MCF 10A (cell line): ENCODE data around the gene SDC3. TPM values are rescaled to one million over a fixed set of nuclear protein-coding genes. Genes with fewer than 3 reads are reported as not detected.

ENCODE experiments used
- BruUV-seq: library from RNA; stranded (reverse); fragments of 400-500 nt; replicated peaks from 2 replicates; lab custom pipeline; 2021; lab: Mats Ljungman, UMichigan
- CTCF ChIA-PET: fragments of 300-600 bp; sonication (Branson Sonifier 250); formaldehyde crosslinking; extraction: SDS; loops from one replicate; lab custom pipeline; 2021; ENCODE audit warnings: antibody characterized with exemption, inconsistent platforms; lab: Yijun Ruan, JAX
- POLR2A ChIA-PET: fragments of 300-600, 350-650 bp; sonication (Branson Sonifier 250); formaldehyde crosslinking; extraction: SDS; loops from one replicate; lab custom pipeline; 2020; ENCODE audit warnings: antibody characterized with exemption, inconsistent platforms; lab: Yijun Ruan, JAX
- DNase-seq: peaks from one replicate; pipeline ENCODE4 v3.0.0-alpha.2; 2018; ENCODE audit not compliant: unreplicated experiment
- H3K27ac Mint-ChIP-seq: one replicate; pipeline ENCODE4 v1.8.0; 2022; ENCODE audit warnings: mild to moderate bottlenecking, low read depth, mixed read lengths; ENCODE audit not compliant: unreplicated experiment
- H3K27me3 Mint-ChIP-seq: one replicate; pipeline ENCODE4 v1.8.0; 2022; ENCODE audit warnings: mixed read lengths; ENCODE audit not compliant: insufficient read depth, unreplicated experiment
- H3K36me3 Mint-ChIP-seq: one replicate; pipeline ENCODE4 v1.8.0; 2022; ENCODE audit warnings: mild to moderate bottlenecking, moderate library complexity, mixed read lengths; ENCODE audit not compliant: insufficient read depth, unreplicated experiment
- H3K4me1 Mint-ChIP-seq: one replicate; pipeline ENCODE4 v1.8.0; 2022; ENCODE audit warnings: mixed read lengths; ENCODE audit not compliant: insufficient read depth, unreplicated experiment
- H3K4me3 Mint-ChIP-seq: one replicate; pipeline ENCODE4 v1.8.0; 2022; ENCODE audit warnings: mild to moderate bottlenecking, moderate library complexity, mixed read lengths; ENCODE audit not compliant: unreplicated experiment
- H3K9me3 Mint-ChIP-seq: one replicate; pipeline ENCODE4 v1.8.0; 2022; ENCODE audit warnings: mixed read lengths; ENCODE audit not compliant: unreplicated experiment
- intact Hi-C: fragments of 100-400 bp; cut with micrococcal nuclease; formaldehyde crosslinking; loops from 2 replicates; pipeline ENCODE4 v1.14.1; 2022
- total RNA-seq: library from RNA; stranded (reverse); gene quantifications from 2 replicates; pipeline ENCODE4 v1.2.3, GENCODE V29; 2022
- TF ChIP-seq, protein P1 (sequence below): fragments of 200-600 bp; IDR thresholded peaks from one replicate; pipeline ENCODE4 v1.8.0; 2022; ENCODE audit warnings: antibody characterized with exemption, mild to moderate bottlenecking; ENCODE audit not compliant: unreplicated experiment

SDC3 gene
- total RNA-seq, 1 experiment from 2014 or later = 21.7 TPM

DNA sequence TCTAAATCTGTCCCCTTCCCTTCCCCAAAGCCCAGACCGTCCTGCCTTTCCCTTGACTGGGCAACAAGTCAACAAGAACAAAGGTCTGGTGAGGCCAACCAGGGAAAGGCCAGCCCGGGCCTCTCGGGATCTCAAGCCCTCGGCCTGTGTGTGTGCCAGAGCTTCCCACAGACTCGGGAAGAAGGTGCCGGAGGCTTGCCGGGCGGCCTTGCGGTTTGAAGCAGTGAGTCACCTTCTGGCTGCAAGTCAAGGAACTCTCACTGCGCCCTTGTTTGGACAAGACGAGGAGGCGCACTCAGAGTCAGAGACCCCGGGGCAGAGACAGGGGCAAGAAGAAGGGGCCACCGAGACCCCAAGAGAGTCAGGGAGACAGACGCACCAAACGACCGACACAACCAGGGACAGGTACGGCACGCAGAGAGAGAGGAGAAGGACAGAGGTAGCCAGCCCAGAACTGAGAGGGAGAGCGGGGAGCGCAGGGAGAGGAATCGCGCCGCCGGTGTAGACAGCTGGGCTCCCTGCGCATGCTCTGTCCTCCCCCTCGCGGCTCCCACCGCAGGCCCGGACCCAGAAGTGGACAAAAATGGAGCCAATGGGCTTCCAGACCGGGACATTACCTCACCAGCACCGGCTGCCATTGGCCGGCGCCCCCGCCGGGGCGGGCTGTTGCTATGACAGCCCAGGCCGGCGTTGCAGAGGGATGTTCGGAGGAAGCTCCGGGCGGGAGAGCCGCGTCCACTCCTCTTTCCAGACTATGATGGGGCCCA is 84.4 kb downstream of the SDC3 start:
- Mint-ChIP-seq H3K27ac (peak overlapping the region; percentile 89), H3K9me3 (no peaks in the 10 kb centered on the region), H3K27me3 (no peaks in the 10 kb centered on the region), H3K4me1 (peaks cover 26% of the 10 kb centered on the region), H3K4me3 (peak overlapping the region; percentile 73), H3K36me3 (no peaks in the 10 kb centered on the region)
- intact Hi-C loops = loop anchor here (5.0 kb wide), 1 partner anchor 33 kb away; no protein-coding TSS in a partner anchor
- ChIA-PET POLR2A (interaction anchor here (0.7 to 1.9 kb wide), 19 partner anchors 8 to 374 kb away, joined by 3 to 11 read pairs (median 4); no protein-coding TSS in a partner anchor), CTCF (interaction anchor here (0.6 to 1.5 kb wide), 6 partner anchors 8 to 597 kb away, joined by 3 to 8 read pairs (median 3); no protein-coding TSS in a partner anchor)
- peak; percentile 99 for DNase-seq
- TF ChIP-seq, protein P1, sequence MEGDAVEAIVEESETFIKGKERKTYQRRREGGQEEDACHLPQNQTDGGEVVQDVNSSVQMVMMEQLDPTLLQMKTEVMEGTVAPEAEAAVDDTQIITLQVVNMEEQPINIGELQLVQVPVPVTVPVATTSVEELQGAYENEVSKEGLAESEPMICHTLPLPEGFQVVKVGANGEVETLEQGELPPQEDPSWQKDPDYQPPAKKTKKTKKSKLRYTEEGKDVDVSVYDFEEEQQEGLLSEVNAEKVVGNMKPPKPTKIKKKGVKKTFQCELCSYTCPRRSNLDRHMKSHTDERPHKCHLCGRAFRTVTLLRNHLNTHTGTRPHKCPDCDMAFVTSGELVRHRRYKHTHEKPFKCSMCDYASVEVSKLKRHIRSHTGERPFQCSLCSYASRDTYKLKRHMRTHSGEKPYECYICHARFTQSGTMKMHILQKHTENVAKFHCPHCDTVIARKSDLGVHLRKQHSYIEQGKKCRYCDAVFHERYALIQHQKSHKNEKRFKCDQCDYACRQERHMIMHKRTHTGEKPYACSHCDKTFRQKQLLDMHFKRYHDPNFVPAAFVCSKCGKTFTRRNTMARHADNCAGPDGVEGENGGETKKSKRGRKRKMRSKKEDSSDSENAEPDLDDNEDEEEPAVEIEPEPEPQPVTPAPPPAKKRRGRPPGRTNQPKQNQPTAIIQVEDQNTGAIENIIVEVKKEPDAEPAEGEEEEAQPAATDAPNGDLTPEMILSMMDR = no peak
- TSS peak; percentile 81 for BruUV-seq

DNA sequence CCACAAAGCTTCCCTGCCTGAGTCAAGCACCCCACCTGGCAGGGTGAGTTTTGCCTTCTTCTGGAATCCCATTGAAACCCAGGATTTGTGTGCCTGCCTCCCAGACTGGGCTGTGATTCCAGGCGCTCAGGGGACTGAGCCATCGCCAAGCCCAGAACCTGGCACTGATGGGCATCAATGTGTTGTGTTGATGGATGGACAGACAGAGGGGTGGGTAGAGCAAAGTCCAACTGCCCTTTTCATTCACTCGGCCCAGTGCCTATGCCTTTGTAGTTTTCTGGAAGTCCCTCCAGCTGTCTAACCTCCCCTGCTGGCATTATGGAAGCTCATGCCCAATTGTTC is 85.0 kb downstream of the SDC3 start:
- ChIA-PET CTCF (interaction anchor here (0.7 to 1.5 kb wide), 4 partner anchors 9 to 598 kb away, joined by 3 to 8 read pairs (median 4); no protein-coding TSS in a partner anchor), POLR2A (interaction anchor here (0.5 to 1.9 kb wide), 16 partner anchors 10 to 373 kb away, joined by 3 to 11 read pairs (median 4); no protein-coding TSS in a partner anchor)
- peak overlapping the region; percentile 73 for H3K4me3 Mint-ChIP-seq
- peaks cover 26% of the 10 kb centered on the region for H3K4me1 Mint-ChIP-seq
- H3K9me3 Mint-ChIP-seq = no peaks in the 10 kb centered on the region
- BruUV-seq = no TSS peak
- no peaks in the 10 kb centered on the region for H3K27me3 Mint-ChIP-seq
- H3K36me3 Mint-ChIP-seq = no peaks in the 10 kb centered on the region
- intact Hi-C loops = loop anchor here (5.0 kb wide), 1 partner anchor 34 kb away; no protein-coding TSS in a partner anchor
- DNase-seq = no peak
- TF ChIP-seq, protein P1 = no peak
- peak overlapping the region; percentile 89 for H3K27ac Mint-ChIP-seq

DNA sequence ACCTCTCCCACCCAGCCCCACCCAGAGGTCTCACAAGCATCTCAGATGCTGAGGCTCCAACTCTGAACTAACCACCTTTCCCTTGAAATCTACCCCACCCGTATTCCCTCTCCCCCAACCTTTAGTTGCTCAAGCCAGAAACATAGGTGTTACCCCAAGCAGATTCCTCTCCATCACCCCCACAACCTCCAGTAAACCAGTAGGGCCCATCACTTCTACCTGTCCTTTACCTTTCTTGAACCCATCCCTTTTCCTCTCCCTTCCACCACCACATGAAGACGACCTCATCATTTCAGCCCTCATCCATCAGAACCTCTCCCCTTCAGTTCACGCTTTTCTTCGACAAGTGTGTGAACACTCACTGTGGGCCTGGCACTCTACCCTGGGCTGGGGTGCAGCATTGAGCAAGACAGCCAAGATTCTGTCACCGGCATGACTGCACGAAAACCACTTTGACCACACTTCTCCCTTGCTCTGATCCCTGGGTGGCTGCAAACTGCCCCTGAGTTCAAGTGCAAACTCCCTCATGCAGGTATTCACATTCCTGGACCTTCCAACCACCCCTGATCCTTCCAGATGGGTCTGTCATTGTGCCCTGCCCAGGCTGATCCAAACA is 85.5 kb downstream of the SDC3 start:
- Mint-ChIP-seq H3K27ac (peak overlapping the region; percentile 89), H3K9me3 (no peaks in the 10 kb centered on the region), H3K36me3 (no peaks in the 10 kb centered on the region), H3K27me3 (no peaks in the 10 kb centered on the region), H3K4me1 (peaks cover 26% of the 10 kb centered on the region), H3K4me3 (no peak overlapping the region)
- POLR2A ChIA-PET = interaction anchor here (0.5 to 1.9 kb wide), 6 partner anchors 10 to 36 kb away, joined by 3 to 8 read pairs (median 5); no protein-coding TSS in a partner anchor
- CTCF ChIA-PET = interaction anchor here (0.9 to 13.3 kb wide), 4 partner anchors 9 to 88 kb away, joined by 3 to 96 read pairs (median 7); no protein-coding TSS in a partner anchor
- BruUV-seq = no TSS peak
- intact Hi-C loops = loop anchor here (5.0 kb wide), 1 partner anchor 34 kb away; no protein-coding TSS in a partner anchor
- TF ChIP-seq, protein P1 = no peak
- peak; percentile 51 for DNase-seq
